MG63 (cell line): ENCODE results near the gene ERVV-1. TPM values are rescaled to one million over a fixed set of nuclear protein-coding genes. Genes with fewer than 3 reads are reported as not detected.
"Not testable (repeated sequence)": the region's sequence is repeated elsewhere in the genome, so short reads cannot be mapped to it uniquely, and the experiment has no call there.

Experiments
- DNase-seq: peaks from one replicate; pipeline ENCODE4 v3.0.0-alpha.2; 2020
- H3K27me3 ChIP-seq: fragments of 250-450 bp; sonication (Bioruptor Pico); 2 replicates; pipeline ENCODE4 v1.5.1; 2020; ENCODE audit warnings: mild to moderate bottlenecking, moderate library complexity
- H3K36me3 ChIP-seq: fragments of 250-450 bp; sonication (Bioruptor Pico); 2 replicates; pipeline ENCODE4 v1.5.1; 2020; ENCODE audit warnings: mild to moderate bottlenecking, moderate library complexity
- H3K4me3 ChIP-seq: fragments of 250-450 bp; sonication (Bioruptor Pico); 2 replicates; pipeline ENCODE4 v1.5.1; 2020; ENCODE audit warnings: mild to moderate bottlenecking, moderate library complexity
- H3K9me3 ChIP-seq: fragments of 250-450 bp; sonication (Bioruptor Pico); 2 replicates; pipeline ENCODE4 v1.5.1; 2020; ENCODE audit warnings: mild to moderate bottlenecking, moderate library complexity
- total RNA-seq: library from RNA; depleted of rRNA; stranded (reverse); fragments of >200 nt; shearing (Covaris generic); gene quantifications from 2 replicates; pipeline ENCODE4 v1.2.3, GENCODE V29; 2014; ENCODE audit warnings: low replicate concordance

ERVV-1 gene
- total RNA-seq, 1 experiment from 2014 or later, result not detected

GRCh38 chr19:53008061-53008778 is 5.5 kb upstream of the ERVV-1 start:
- H3K9me3 ChIP-seq, result no peaks in the 10 kb centered on the region
- no peaks in the 10 kb centered on the region for H3K27me3 ChIP-seq
- DNase-seq, result no peak
- H3K4me3 ChIP-seq, result no peak overlapping the region
- H3K36me3 ChIP-seq, result no peaks in the 10 kb centered on the region

GRCh38 chr19:53010494-53010893 is 3.2 kb upstream of the ERVV-1 start:
- no peak for DNase-seq
- Histone ChIP-seq H3K9me3 (no peaks in the 10 kb centered on the region), H3K27me3 (no peaks in the 10 kb centered on the region), H3K4me3 (no peak overlapping the region), H3K36me3 (no peaks in the 10 kb centered on the region)

GRCh38 chr19:53012006-53012405 is 1.7 kb upstream of the ERVV-1 start:
- H3K9me3 ChIP-seq, result no peaks in the 10 kb centered on the region
- DNase-seq, result no peak
- H3K36me3 ChIP-seq, result no peaks in the 10 kb centered on the region
- no peaks in the 10 kb centered on the region for H3K27me3 ChIP-seq
- no peak overlapping the region for H3K4me3 ChIP-seq

GRCh38 chr19:53015159-53015558 is 1.4 kb downstream of the ERVV-1 start:
- Histone ChIP-seq H3K36me3 (no peaks in the 10 kb centered on the region), H3K9me3 (0 out of 2 replicates have a peak, but pooled peaks cover 2% of the 10 kb centered on the region), H3K4me3 (no peak overlapping the region), H3K27me3 (no peaks in the 10 kb centered on the region)
- no peak for DNase-seq

DNA sequence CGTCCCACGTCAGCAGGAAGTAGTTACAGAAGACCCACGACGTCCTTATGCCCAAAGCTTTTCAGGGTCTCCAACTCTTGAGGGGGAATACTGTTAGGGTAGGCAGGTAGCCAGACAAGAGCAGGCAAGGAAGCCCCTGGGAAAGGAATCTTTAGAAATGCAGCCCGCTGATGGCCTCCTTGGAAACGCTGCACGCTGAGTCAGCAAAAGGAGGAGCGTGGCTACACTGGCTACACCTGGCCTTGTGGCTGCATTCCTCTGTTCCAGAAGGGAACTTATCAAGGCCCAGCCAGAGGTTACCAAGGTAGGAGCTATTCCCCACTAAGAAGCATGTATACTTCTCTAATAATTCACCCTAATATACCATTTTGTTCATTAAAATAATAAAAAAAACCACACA is 2.0 kb downstream of the ERVV-1 start:
- no peak for DNase-seq
- H3K27me3 ChIP-seq, result no peaks in the 10 kb centered on the region
- no peak overlapping the region for H3K4me3 ChIP-seq
- no peaks in the 10 kb centered on the region for H3K36me3 ChIP-seq
- H3K9me3 ChIP-seq, result 0 out of 2 replicates have a peak, but pooled peaks cover 3% of the 10 kb centered on the region

DNA sequence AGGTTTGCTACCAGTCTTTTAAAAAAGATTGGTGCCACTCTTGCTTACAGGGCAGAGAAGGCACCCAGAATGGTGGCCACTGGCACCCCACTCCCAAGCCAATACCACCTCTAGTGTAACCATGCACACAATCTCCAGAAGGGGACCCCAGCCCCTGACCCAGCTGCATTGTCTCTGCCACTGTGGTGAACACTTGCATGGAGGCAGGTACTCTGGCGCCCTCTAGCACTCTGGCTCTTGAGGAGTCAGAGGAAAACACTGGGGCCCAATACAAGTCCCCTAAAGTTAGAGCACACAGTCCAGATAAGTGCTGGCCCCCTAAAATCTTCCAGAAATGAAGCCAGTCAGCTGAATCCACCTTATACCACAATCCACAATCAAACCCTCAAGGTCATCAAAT is 6.0 kb downstream of the ERVV-1 start:
- DNase-seq, result no peak
- Histone ChIP-seq H3K4me3 (no peak overlapping the region), H3K36me3 (no peaks in the 10 kb centered on the region), H3K27me3 (no peaks in the 10 kb centered on the region), H3K9me3 (0 out of 2 replicates have a peak, but pooled peaks cover 3% of the 10 kb centered on the region)

- H3K9me3 ChIP-seq, H3K27me3 ChIP-seq, H3K4me3 ChIP-seq, H3K36me3 ChIP-seq, DNase-seq: not testable (repeated sequence)
These were observed 14.6 kb downstream of the ERVV-1 start for GRCh38 chr19:53028306-53028705.

GRCh38 chr19:53034054-53034453 is 20.3 kb downstream of the ERVV-1 start:
- Histone ChIP-seq H3K9me3 (no peaks in the 10 kb centered on the region), H3K4me3 (no peak overlapping the region)
- DNase-seq, result no peak

DNA sequence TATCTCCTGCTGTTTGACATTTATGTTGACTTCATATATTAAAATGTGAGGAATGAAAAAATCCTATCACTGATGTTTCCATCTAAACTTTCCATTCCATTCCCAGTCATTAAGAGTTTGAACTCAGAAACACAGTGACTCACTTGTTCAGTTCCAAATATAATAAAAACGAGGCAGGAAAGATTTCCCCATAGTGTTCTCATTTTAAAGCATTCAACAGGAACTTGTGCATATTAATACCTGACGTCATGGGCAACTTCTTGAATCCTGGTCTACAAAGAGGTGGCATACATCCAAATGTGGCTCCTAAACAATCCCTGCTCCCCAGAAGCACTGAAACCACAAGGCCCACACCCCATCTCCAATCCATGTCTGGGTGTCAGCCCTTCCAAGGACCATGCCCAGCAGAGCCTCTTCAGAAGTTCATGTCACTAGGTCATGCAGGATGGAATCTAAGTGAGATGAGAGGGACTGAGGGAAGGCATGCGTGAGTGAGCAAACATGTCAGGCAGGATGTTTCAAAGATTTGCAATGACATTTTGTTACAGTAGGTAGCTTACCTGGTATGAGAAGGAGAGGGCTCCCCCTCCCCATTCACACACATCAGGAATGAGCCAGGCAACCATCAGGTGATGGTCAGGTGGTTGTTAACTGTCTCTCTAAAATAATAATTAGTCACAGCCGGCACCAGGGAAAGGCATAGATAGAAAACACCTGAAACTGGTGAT is 21.4 kb downstream of the ERVV-1 start:
- no peaks in the 10 kb centered on the region for H3K36me3 ChIP-seq
- H3K27me3 ChIP-seq, result no peaks in the 10 kb centered on the region
- H3K9me3 ChIP-seq, result no peaks in the 10 kb centered on the region
- DNase-seq, result no peak
- H3K4me3 ChIP-seq, result no peak overlapping the region

More at GRCh38 chr19:53034054-53034453, 20.3 kb downstream of the ERVV-1 start:
- no peaks in the 10 kb centered on the region for H3K27me3 ChIP-seq
- H3K36me3 ChIP-seq, result no peaks in the 10 kb centered on the region

- no peaks in the 10 kb centered on the region for H3K27me3 ChIP-seq
- no peaks in the 10 kb centered on the region for H3K36me3 ChIP-seq
- H3K9me3 ChIP-seq, result no peaks in the 10 kb centered on the region
- no peak overlapping the region for H3K4me3 ChIP-seq
- DNase-seq, result no peak
These were observed 23.7 kb downstream of the ERVV-1 start for GRCh38 chr19:53037101-53038097.

DNA sequence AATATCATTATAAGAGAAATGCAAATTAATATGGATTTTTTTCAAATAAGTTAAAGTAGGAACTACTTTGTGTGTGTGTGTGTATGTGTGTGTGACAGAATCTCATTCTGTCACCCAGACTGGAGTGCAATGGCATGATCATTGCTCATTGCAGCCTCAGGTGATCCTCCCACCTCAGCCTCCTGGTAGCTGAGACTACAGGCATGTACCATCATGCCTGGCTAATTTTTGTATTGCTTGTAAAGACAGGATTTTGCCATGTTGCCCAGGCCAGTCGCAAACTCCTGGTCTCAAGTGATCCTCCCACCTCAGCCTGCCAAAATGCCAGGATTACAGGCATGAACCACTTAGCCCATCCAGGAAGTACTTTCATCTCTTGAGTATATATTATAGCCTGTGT is 27.6 kb downstream of the ERVV-1 start:
- Histone ChIP-seq H3K4me3 (no peak overlapping the region), H3K27me3 (no peaks in the 10 kb centered on the region), H3K9me3 (no peaks in the 10 kb centered on the region), H3K36me3 (no peaks in the 10 kb centered on the region)
- DNase-seq, result no peak

- Histone ChIP-seq H3K9me3 (peaks cover 6% of the 10 kb centered on the region; the same call in 1 of the 2 replicates), H3K36me3 (no peaks in the 10 kb centered on the region), H3K4me3 (no peak overlapping the region), H3K27me3 (no peaks in the 10 kb centered on the region)
- DNase-seq, result no peak
These were observed 31.8 kb downstream of the ERVV-1 start for GRCh38 chr19:53045536-53045935.

- H3K27me3 ChIP-seq, result no peaks in the 10 kb centered on the region
- peaks cover 6% of the 10 kb centered on the region; the same call in 1 of the 2 replicates for H3K9me3 ChIP-seq
- DNase-seq, result no peak
- H3K4me3 ChIP-seq, result no peak overlapping the region
- H3K36me3 ChIP-seq, result no peaks in the 10 kb centered on the region
These were observed 33.7 kb downstream of the ERVV-1 start for GRCh38 chr19:53047379-53047778.

GRCh38 chr19:53055117-53055516 is 41.4 kb downstream of the ERVV-1 start:
- DNase-seq, result no peak
- no peaks in the 10 kb centered on the region for H3K27me3 ChIP-seq
- H3K9me3 ChIP-seq, result peaks cover 9% of the 10 kb centered on the region
- H3K4me3 ChIP-seq, result no peak overlapping the region
- H3K36me3 ChIP-seq, result no peaks in the 10 kb centered on the region

GRCh38 chr19:53057904-53058580 is 44.3 kb downstream of the ERVV-1 start:
- peaks cover 14% of the 10 kb centered on the region for H3K9me3 ChIP-seq
- DNase-seq, result no peak
- H3K4me3 ChIP-seq, result no peak overlapping the region
- no peaks in the 10 kb centered on the region for H3K27me3 ChIP-seq
- no peaks in the 10 kb centered on the region for H3K36me3 ChIP-seq
